Activated CD4-positive, alpha-beta memory T cell treated with anti-CD3 and anti-CD28 coated beads, Interleukin-2, amount 10 ng/mL, durations not matched to agents 7 days and 5 days (primary cell): ENCODE results near the gene HOXD1. TPM values are rescaled to one million over a fixed set of nuclear protein-coding genes. Genes with fewer than 3 reads are reported as not detected.
A peak's percentile ranks its signal among the peaks of the same experiment; 100 is the strongest.

Experiments used
- CTCF ChIA-PET: fragments of 350-600 bp; sonication (Branson Sonifier 250); formaldehyde crosslinking; loops from one replicate; lab custom pipeline; 2021; ENCODE audit warnings: antibody characterized with exemption, inconsistent platforms; lab: Charles Lee
- POLR2A ChIA-PET: fragments of 350-600 bp; sonication (Branson Sonifier 250); formaldehyde crosslinking; loops from one replicate; lab custom pipeline; 2021; ENCODE audit warnings: antibody characterized with exemption; lab: Charles Lee
- DNase-seq: peaks from one replicate; pipeline ENCODE4 v3.0.0-alpha.2; 2020
- H3K27ac Mint-ChIP-seq: one replicate; pipeline ENCODE4 v1.8.0; 2021; ENCODE audit warnings: mild to moderate bottlenecking, mixed read lengths
- H3K27me3 Mint-ChIP-seq: one replicate; pipeline ENCODE4 v1.8.0; 2021; ENCODE audit warnings: mixed read lengths
- H3K36me3 Mint-ChIP-seq: one replicate; pipeline ENCODE4 v1.8.0; 2021; ENCODE audit warnings: low read depth, mixed read lengths
- H3K4me1 Mint-ChIP-seq: one replicate; pipeline ENCODE4 v1.8.0; 2021; ENCODE audit warnings: mixed read lengths
- H3K4me3 Mint-ChIP-seq: one replicate; pipeline ENCODE4 v1.8.0; 2021; ENCODE audit warnings: mild to moderate bottlenecking, mixed read lengths
- H3K9me3 Mint-ChIP-seq: one replicate; pipeline ENCODE4 v1.8.0; 2021; ENCODE audit warnings: mixed read lengths
- total RNA-seq, 2 experiments: library from RNA; stranded (reverse); gene quantifications; one replicate each; pipeline ENCODE4 v1.2.3, GENCODE V29; 2021

The HOXD1 gene
- total RNA-seq, 2 experiments from 2014 or later: not detected

DNA sequence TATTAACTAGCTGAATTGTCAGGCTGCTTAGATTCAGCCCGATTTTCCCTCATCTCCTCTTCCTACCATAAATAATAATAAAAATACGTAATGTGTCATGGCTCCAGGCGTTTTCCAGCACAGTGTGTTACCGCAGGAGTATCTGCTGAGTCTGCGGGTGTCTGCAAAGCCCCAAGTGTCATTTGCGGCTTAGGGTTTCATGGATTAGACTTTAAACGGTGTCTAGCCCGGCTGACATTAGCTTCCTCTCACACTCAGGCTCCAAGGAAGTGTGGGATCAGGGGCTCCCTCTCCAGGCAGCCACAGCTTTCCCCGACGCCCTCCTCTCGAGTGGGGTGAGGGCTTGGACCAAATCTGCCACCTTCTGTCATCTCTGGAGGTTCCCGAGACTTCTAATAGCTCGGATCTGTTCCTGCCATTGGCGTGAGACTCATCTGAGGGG, 14.1 kb upstream of the HOXD1 start:
- no peaks in the 10 kb centered on the region for H3K9me3 Mint-ChIP-seq
- ChIA-PET CTCF (no interaction called here), POLR2A (no interaction called here)
- peaks cover 3% of the 10 kb centered on the region for H3K36me3 Mint-ChIP-seq
- H3K4me1 Mint-ChIP-seq: peaks cover 5% of the 10 kb centered on the region
- peaks cover 87% of the 10 kb centered on the region for H3K27me3 Mint-ChIP-seq
- H3K27ac Mint-ChIP-seq: no peak overlapping the region
- H3K4me3 Mint-ChIP-seq: no peak overlapping the region
- no peak for DNase-seq

DNA sequence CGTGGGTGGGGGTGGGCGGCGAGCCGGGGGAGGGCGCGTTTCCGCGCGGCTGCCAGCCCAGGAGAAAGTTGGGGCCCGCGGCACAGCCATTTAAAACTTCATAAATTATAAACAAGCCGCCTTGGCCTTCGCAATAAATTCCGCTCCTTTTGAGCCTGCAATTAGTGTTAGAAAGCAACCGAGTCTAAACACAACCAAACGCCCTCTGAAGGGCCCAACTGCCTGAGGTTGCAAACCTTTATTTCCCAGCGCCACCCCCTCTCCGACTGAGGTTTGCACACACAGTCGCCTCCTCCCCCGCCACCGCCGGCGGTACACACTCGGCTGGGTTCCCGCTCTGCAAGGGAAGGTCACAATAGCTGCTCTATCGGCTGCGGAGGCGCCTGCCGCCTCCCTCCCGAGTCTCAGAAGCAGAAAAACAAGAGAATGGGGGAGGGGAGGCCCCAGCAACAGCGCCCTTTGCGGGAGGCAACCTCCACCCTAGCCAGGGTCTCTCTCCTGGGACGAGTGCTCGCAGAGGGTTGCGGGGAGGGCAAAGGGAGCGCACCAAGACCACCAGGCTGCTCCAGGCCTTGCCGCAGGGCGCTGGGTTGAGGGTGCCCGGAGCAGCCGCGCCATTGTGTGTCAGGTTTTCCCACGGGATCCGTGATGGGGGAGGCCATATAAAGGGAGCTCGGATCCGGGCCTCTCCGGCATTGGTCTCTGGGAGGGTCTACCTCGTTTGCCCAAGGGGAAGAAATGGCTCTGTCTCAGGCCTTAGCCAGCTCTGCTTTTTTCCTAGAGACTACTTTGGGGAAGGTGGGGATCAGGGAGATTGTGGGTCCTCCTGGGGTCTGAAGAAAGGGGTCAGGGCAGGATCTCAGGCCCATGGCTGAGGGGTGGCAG, 13.4 kb upstream of the HOXD1 start:
- H3K27me3 Mint-ChIP-seq: peaks cover 87% of the 10 kb centered on the region
- ChIA-PET CTCF (no interaction called here), POLR2A (no interaction called here)
- H3K27ac Mint-ChIP-seq: no peak overlapping the region
- no peak for DNase-seq
- H3K9me3 Mint-ChIP-seq: no peaks in the 10 kb centered on the region
- H3K4me1 Mint-ChIP-seq: peaks cover 5% of the 10 kb centered on the region
- peaks cover 3% of the 10 kb centered on the region for H3K36me3 Mint-ChIP-seq
- no peak overlapping the region for H3K4me3 Mint-ChIP-seq

DNA sequence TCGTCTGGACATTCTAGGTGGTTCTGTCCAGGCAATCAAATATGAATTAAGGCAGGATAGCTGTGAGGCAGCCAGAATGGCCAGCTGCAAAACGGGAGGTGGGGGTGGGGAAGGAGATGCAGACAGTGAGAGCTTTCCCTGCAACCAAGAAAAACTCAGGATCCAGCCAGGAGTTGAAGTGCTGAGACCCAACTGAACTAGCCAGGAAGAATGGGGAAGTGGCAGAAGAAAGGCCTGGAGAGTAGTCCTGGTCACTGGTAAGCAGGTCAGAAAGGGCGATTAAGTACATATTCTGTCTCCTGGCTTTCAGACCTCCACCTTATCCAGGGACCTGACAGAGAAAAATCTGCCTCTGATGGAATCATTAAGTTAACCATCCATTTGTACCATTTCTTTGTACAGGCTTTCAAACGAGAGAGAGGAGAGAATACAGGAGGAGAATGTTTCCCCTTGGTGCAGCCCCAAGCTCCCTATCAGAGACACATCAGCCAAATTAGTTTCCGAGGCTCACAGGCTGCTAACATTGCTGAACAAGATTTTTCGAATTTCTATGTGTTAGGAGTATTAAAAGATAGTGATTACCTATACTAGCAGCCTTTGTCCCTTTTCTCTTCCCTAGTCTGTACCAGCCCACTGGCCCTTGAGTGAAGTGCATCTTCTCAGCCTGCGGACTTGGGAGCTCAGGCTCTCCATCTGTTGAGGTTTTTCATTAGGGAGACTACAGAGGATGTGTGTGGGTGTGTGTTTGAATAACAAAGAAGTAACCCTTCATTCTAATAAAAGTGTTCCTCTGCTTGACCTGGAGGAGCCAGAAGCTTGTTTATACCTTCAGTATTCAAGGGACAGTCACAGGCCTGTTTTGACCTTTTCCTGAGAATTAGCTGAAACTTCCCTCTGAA, 12.5 kb upstream of the HOXD1 start:
- no peak overlapping the region for H3K27ac Mint-ChIP-seq
- H3K9me3 Mint-ChIP-seq: no peaks in the 10 kb centered on the region
- no peak for DNase-seq
- ChIA-PET CTCF (interaction anchor here (1.2 kb wide), 1 partner anchor 279 kb away, joined by 3 read pairs; no protein-coding TSS in a partner anchor), POLR2A (no interaction called here)
- H3K36me3 Mint-ChIP-seq: peaks cover 3% of the 10 kb centered on the region
- H3K4me3 Mint-ChIP-seq: no peak overlapping the region
- peaks cover 88% of the 10 kb centered on the region for H3K27me3 Mint-ChIP-seq
- H3K4me1 Mint-ChIP-seq: peaks cover 5% of the 10 kb centered on the region

DNA sequence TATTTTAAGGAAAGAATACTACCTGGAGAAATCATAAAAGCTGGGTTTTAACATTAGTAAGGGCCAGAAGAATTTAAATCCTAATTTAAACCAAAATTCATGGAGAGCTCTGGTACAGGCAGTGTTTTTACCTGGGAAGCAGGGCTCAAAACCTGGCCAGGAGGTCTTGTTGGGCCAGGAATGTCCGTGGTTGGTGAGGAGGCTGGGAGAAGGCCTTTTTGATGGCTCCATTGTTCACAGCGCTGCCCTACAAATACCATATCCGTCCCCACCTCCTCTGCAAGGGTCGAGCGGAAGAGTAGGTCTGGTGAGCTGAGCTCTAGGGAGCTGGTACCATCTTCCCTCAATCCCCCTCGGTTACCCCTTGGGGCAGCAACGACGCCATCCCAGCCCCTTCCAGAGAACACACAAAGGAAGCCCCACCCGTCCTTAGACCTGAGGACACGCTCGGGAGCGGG, 10.9 kb upstream of the HOXD1 start:
- CTCF ChIA-PET: interaction anchor here (0.9 to 1.1 kb wide), 2 partner anchors 13 to 475 kb away, joined by 3 read pairs; no protein-coding TSS in a partner anchor
- H3K27me3 Mint-ChIP-seq: peaks cover 79% of the 10 kb centered on the region
- no peaks in the 10 kb centered on the region for H3K9me3 Mint-ChIP-seq
- DNase-seq: no peak
- H3K36me3 Mint-ChIP-seq: peaks cover 3% of the 10 kb centered on the region
- H3K4me3 Mint-ChIP-seq: peak overlapping the region; percentile 11
- no peak overlapping the region for H3K27ac Mint-ChIP-seq
- POLR2A ChIA-PET: no interaction called here
- peaks cover 4% of the 10 kb centered on the region for H3K4me1 Mint-ChIP-seq

DNA sequence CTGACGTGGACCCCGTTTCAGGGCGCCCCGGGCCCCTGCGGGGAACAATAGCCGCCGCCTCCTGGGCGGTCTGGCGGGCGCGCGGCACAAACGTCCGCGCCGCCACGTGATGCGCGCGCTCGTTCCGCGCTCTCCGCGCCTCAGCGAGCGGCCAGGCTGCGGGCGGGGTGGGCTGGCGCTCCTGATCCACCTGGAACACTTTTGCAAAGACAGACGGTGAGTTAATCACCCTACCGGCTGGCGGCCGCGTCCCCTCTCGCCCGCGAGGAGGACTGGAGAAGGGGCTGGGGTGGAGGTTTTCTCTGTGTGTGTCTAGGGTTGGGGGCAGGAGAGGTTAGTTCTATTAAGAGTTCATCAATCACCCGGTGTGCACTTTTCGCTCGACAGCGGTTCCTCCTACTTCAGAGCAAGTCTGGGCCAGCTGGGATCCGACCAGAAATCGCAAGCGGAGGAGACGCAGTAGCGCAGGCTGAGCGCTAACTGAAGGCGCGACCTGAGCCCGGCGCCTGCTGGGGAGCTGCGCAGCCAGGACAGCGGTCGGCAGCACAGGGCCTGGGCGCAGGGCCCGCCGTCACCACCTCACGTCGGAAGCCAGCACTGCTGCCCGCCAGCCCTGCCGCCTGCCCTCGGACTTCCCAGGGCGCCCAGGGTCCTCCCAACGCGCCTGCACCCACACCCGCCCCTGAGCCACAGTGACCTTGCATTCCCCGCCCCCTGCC, 10.3 kb upstream of the HOXD1 start:
- no peak for DNase-seq
- Mint-ChIP-seq H3K36me3 (peaks cover 2% of the 10 kb centered on the region), H3K27me3 (peaks cover 74% of the 10 kb centered on the region), H3K27ac (no peak overlapping the region), H3K9me3 (no peaks in the 10 kb centered on the region), H3K4me3 (no peak overlapping the region), H3K4me1 (peaks cover 3% of the 10 kb centered on the region)
- ChIA-PET CTCF (interaction anchor here (0.8 to 1.1 kb wide), 2 partner anchors 37 to 474 kb away, joined by 3 read pairs; no protein-coding TSS in a partner anchor), POLR2A (no interaction called here)

DNA sequence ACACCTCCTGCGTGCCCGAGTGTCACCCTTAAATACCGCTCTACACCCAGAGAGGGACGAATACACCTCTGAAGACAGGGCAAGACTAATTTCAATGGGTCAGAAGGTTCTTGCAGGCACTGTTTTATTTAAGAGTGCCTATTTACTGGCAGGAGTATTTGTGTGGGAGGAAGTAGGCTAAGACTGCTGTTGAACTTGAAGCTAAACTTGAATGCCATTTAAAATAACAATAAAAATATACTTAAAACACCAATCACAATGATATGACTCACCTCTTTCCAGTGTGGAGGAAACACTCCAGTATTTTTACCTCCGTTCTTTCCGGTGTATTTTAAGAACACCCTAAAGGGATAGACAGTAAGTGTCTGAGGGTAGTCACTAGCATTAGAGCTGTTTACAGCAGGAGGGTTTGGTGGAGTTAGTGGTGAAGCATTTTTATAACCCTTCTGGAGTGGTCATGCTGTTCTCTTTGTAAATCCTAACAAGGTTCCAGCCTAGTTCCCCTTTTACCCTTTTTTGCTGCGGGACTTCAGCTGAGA, 9.6 kb upstream of the HOXD1 start:
- H3K4me3 Mint-ChIP-seq: no peak overlapping the region
- H3K4me1 Mint-ChIP-seq: peaks cover 3% of the 10 kb centered on the region
- POLR2A ChIA-PET: no interaction called here
- no peaks in the 10 kb centered on the region for H3K9me3 Mint-ChIP-seq
- H3K36me3 Mint-ChIP-seq: no peaks in the 10 kb centered on the region
- CTCF ChIA-PET: interaction anchor here (0.8 kb wide), 1 partner anchor 38 kb away, joined by 3 read pairs; no protein-coding TSS in a partner anchor
- DNase-seq: no peak
- no peak overlapping the region for H3K27ac Mint-ChIP-seq
- H3K27me3 Mint-ChIP-seq: peaks cover 71% of the 10 kb centered on the region

DNA sequence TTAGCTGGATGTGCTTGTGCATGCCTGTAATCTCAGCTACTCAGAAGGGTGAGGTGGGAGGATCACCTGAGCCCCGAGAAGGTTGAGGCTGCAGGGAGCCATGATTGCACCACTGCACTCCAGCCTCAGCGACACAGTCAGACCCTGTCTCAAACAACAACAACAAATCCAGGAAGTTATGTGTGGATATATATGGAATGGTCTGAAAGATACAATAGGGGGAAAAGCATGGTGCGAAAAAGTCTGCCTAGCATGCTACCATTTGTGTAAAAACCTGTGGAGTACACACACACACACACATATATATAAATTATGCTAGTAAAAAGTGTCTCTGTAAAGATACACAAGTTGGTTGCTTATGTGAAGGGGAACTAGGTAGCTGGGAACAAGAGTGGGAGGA, 6.9 kb upstream of the HOXD1 start:
- Mint-ChIP-seq H3K27ac (no peak overlapping the region), H3K4me3 (no peak overlapping the region), H3K27me3 (peaks cover 60% of the 10 kb centered on the region), H3K9me3 (no peaks in the 10 kb centered on the region), H3K4me1 (peaks cover 3% of the 10 kb centered on the region), H3K36me3 (no peaks in the 10 kb centered on the region)
- CTCF ChIA-PET: no interaction called here
- POLR2A ChIA-PET: no interaction called here
- DNase-seq: no peak

DNA sequence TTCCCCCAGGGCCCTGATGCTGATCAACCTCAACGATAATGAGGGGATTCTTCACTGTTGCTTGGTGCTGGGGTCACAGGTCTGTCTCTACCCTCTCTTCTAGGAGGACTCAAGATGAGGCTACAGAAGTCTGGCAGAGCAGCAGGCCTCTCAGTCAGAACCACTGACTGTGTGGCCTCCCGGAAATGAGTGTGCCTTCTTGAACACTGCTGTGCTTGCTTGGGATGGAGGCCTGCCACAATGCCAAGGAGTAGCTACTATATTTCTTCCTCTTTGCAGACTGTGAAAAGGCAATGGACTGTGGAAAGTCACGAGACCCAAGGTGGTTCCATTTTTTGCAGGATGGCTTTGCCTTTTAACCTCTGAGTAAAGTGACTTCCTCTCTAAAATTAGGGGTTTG, 5.8 kb upstream of the HOXD1 start:
- Mint-ChIP-seq H3K4me3 (no peak overlapping the region), H3K27me3 (peaks cover 58% of the 10 kb centered on the region), H3K4me1 (peaks cover 5% of the 10 kb centered on the region), H3K27ac (no peak overlapping the region), H3K9me3 (no peaks in the 10 kb centered on the region), H3K36me3 (no peaks in the 10 kb centered on the region)
- ChIA-PET POLR2A (no interaction called here), CTCF (no interaction called here)
- no peak for DNase-seq

DNA sequence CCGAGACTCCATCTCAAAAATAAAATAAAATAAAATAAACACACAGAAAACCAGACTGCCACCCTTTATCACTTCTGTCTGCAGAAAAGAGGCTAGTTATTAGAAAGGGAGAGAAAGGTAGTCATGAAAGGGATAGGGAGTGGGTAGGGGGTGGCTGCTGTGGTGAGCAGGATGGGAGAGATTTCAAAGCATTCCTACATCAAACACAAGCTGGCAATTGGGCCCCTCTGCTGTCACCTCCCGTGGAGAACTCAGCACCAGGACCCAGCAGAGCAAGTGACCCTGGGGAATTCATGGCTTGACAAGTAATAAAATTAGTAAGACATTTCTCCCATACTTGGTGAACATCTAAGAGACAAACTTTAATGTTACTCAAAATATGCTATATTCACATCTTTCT, 3.7 kb upstream of the HOXD1 start:
- peaks cover 12% of the 10 kb centered on the region for H3K4me1 Mint-ChIP-seq
- H3K27ac Mint-ChIP-seq: no peak overlapping the region
- H3K36me3 Mint-ChIP-seq: peaks cover 4% of the 10 kb centered on the region
- no peak for DNase-seq
- H3K27me3 Mint-ChIP-seq: peaks cover 53% of the 10 kb centered on the region
- ChIA-PET POLR2A (no interaction called here), CTCF (no interaction called here)
- H3K4me3 Mint-ChIP-seq: no peak overlapping the region
- no peaks in the 10 kb centered on the region for H3K9me3 Mint-ChIP-seq

DNA sequence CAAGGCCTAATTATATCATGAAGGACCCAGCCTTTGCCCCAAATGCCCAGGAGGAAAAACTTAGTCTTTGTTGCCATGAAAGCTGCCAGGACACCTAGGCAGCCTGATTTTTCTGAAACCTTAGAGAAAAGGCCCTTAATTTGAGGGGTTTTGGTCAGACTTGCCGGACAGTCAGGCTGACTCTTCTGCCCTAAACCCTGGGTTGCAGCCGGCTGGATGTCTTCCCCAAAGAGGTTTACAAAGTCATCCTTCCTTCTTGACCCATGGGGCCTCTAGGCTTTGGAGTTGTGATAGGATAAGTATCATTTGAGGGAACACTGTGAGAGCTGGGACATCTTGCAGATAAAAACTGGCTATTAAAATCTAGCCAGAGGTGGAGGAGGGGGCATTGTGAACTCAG, 2.4 kb upstream of the HOXD1 start:
- H3K9me3 Mint-ChIP-seq: no peaks in the 10 kb centered on the region
- H3K4me3 Mint-ChIP-seq: no peak overlapping the region
- H3K27ac Mint-ChIP-seq: no peak overlapping the region
- H3K36me3 Mint-ChIP-seq: peaks cover 4% of the 10 kb centered on the region
- DNase-seq: no peak
- peaks cover 52% of the 10 kb centered on the region for H3K27me3 Mint-ChIP-seq
- ChIA-PET POLR2A (no interaction called here), CTCF (interaction anchor here (2.2 kb wide), 1 partner anchor 269 kb away, joined by 7 read pairs; no protein-coding TSS in a partner anchor)
- H3K4me1 Mint-ChIP-seq: peaks cover 13% of the 10 kb centered on the region

DNA sequence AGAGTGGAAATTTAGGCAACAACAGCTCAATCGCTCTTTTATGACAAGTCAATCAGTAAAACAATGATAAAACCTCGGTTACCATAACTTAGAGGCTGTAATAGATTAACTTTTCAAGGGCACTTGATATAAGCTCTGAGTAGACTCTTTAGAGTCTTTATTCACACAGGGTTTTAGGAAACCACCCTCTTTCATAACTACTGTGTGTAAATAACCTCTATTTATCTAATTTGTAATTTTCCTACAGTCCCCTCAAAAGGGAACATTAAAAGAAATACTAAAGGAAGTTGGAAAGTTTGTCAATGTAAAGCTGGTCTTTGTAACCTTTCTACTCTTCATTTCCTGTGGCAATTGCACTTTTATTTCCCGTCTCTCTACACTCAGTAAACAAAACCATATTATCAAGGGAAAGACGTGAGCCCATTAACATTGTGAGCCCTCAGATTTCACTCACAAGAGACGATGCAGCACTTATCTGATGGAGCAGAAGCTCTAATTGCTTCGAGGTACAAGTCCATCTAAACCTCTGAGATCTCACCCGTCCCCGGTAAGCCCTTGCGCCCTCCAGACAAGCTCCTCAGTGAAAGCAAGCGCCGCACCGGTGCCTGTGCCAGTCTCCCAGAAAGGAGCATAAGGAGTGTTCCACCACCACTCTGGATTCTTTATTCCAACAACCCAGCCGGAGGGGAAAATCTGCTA, 1.1 kb upstream of the HOXD1 start:
- no peaks in the 10 kb centered on the region for H3K9me3 Mint-ChIP-seq
- H3K27me3 Mint-ChIP-seq: peaks cover 61% of the 10 kb centered on the region
- H3K27ac Mint-ChIP-seq: no peak overlapping the region
- ChIA-PET CTCF (interaction anchor here (0.8 to 2.2 kb wide), 4 partner anchors 48 to 268 kb away, joined by 3 to 7 read pairs (median 4); no protein-coding TSS in a partner anchor), POLR2A (no interaction called here)
- peak overlapping the region; percentile 76 for H3K4me3 Mint-ChIP-seq
- peaks cover 4% of the 10 kb centered on the region for H3K36me3 Mint-ChIP-seq
- H3K4me1 Mint-ChIP-seq: peaks cover 13% of the 10 kb centered on the region
- DNase-seq: no peak
